GM23338 (cell line): ENCODE data around the gene VIPAS39. TPM values are rescaled to one million over a fixed set of nuclear protein-coding genes. Genes with fewer than 3 reads are reported as not detected.

Experiments
- ATAC-seq: fragments of 200-7000 bp; cut with Tn5 transposase; 3 replicates; pipeline ENCODE4 v1.9.1; 2020
- DNase-seq: peaks from one replicate; pipeline ENCODE4 v3.0.0-alpha.2; 2015; ENCODE audit warnings: low spot score
- H2AFZ ChIP-seq: fragments of 200-600 bp; sonication (generic); 2 replicates; pipeline ENCODE4 v1.8.0; 2016; ENCODE audit warnings: antibody characterized with exemption, mild to moderate bottlenecking, moderate library complexity
- H3F3A ChIP-seq: fragments of 200-600 bp; sonication (generic); replicated peaks from 2 replicates; pipeline ENCODE4 v1.8.0; 2017; ENCODE audit warnings: antibody characterized with exemption, mixed run types, low read depth
- H3K27ac ChIP-seq: fragments of 200-600 bp; sonication (generic); 2 replicates; pipeline ENCODE4 v1.6.1; 2016; ENCODE audit warnings: low read depth
- H3K27me3 ChIP-seq: fragments of 200-600 bp; sonication (generic); 2 replicates; pipeline ENCODE4 v1.8.0; 2016; ENCODE audit warnings: mild to moderate bottlenecking, mixed run types, moderate library complexity; ENCODE audit not compliant: insufficient read depth
- H3K36me3 ChIP-seq: fragments of 200-600 bp; sonication (generic); 2 replicates; pipeline ENCODE4 v1.8.0; 2016; ENCODE audit warnings: mild to moderate bottlenecking; ENCODE audit not compliant: insufficient read depth
- H3K4me1 ChIP-seq: fragments of 200-600 bp; sonication (generic); 2 replicates; pipeline ENCODE4 v1.8.0; 2016; ENCODE audit warnings: mild to moderate bottlenecking, moderate library complexity; ENCODE audit not compliant: insufficient read depth
- H3K4me2 ChIP-seq: fragments of 200-600 bp; sonication (generic); 2 replicates; pipeline ENCODE4 v1.7.1; 2017; ENCODE audit warnings: mixed run types
- H3K4me3 ChIP-seq: fragments of 200-600 bp; sonication (generic); 2 replicates; pipeline ENCODE4 v1.6.1; 2016; ENCODE audit warnings: mixed run types
- H3K79me2 ChIP-seq: fragments of 200-600 bp; sonication (generic); replicated peaks from 2 replicates; pipeline ENCODE4 v1.8.0; 2017; ENCODE audit warnings: mild to moderate bottlenecking; ENCODE audit not compliant: insufficient read depth
- H3K9me2 ChIP-seq: fragments of 200-600 bp; sonication (generic); 2 replicates; pipeline ENCODE4 v1.8.0; 2017; ENCODE audit not compliant: insufficient read depth
- H4K20me1 ChIP-seq: fragments of 200-600 bp; sonication (generic); replicated peaks from 2 replicates; pipeline ENCODE4 v1.8.0; 2017; ENCODE audit warnings: mild to moderate bottlenecking; ENCODE audit not compliant: insufficient read depth
- H3K27ac Mint-ChIP-seq: 2 replicates; pipeline ENCODE4 v1.8.0; 2020; ENCODE audit warnings: inconsistent platforms, mild to moderate bottlenecking, moderate library complexity, mixed read lengths
- H3K27me3 Mint-ChIP-seq: 3 replicates; pipeline ENCODE4 v1.8.0; 2022; ENCODE audit warnings: low read depth, mild to moderate bottlenecking, moderate library complexity, mixed read lengths, inconsistent platforms; ENCODE audit not compliant: insufficient read depth, poor library complexity
- H3K36me3 Mint-ChIP-seq: 3 replicates; pipeline ENCODE4 v1.8.0; 2021; ENCODE audit warnings: low read depth, mild to moderate bottlenecking, inconsistent platforms, moderate library complexity, mixed read lengths
- H3K4me1 Mint-ChIP-seq: 3 replicates; pipeline ENCODE4 v1.8.0; 2020; ENCODE audit warnings: mild to moderate bottlenecking, inconsistent platforms, mixed read lengths
- H3K4me3 Mint-ChIP-seq: 3 replicates; pipeline ENCODE4 v1.8.0; 2021; ENCODE audit warnings: moderate library complexity, mild to moderate bottlenecking, inconsistent platforms, mixed read lengths
- H3K9me3 Mint-ChIP-seq: 3 replicates; pipeline ENCODE4 v1.8.0; 2020; ENCODE audit warnings: moderate library complexity, mild to moderate bottlenecking, inconsistent platforms, mixed read lengths
- CREB1 ChIP-seq: fragments of 250-450 bp; sonication (Bioruptor Pico); IDR thresholded peaks from 2 replicates; pipeline ENCODE4 v1.5.0; 2020; ENCODE audit warnings: low read depth, mild to moderate bottlenecking, moderate library complexity
- CTCF ChIP-seq, 2 experiments: fragments of 200-600 bp in 1 of 2; sonication (generic) in 1 of 2; conservative IDR thresholded peaks; 2 replicates each; pipeline versions ENCODE4 v1.5.1 to v1.6.1; 2016 to 2017; ENCODE audit warnings: antibody characterized with exemption in 2 of 2, low read depth in 2 of 2, mild to moderate bottlenecking in 2 of 2, moderate library complexity in 1 of 2
- ETS1 ChIP-seq: IDR thresholded peaks from 2 replicates; pipeline ENCODE4 v1.6.1; 2016; ENCODE audit warnings: antibody characterized with exemption
- EZH2phosphoT487 ChIP-seq: fragments of 200-600 bp; sonication (generic); IDR thresholded peaks from one replicate; pipeline ENCODE4 v1.8.1; 2018; ENCODE audit warnings: antibody characterized with exemption; ENCODE audit not compliant: unreplicated experiment
- JUNB ChIP-seq: IDR thresholded peaks from one replicate; pipeline ENCODE4 v1.6.1; 2016; ENCODE audit warnings: antibody characterized with exemption; ENCODE audit not compliant: unreplicated experiment
- NANOG ChIP-seq: IDR thresholded peaks from 2 replicates; pipeline ENCODE4 v1.6.1; 2016; ENCODE audit warnings: antibody characterized with exemption, borderline replicate concordance
- STAT1 ChIP-seq: IDR thresholded peaks from one replicate; pipeline ENCODE4 v1.6.1; 2016; ENCODE audit warnings: antibody characterized with exemption; ENCODE audit not compliant: unreplicated experiment
- ZNF114 ChIP-seq: fragments of 250-450 bp; sonication (Bioruptor Pico); IDR thresholded peaks from 2 replicates; pipeline ENCODE4 v1.5.0; 2020; ENCODE audit warnings: mild to moderate bottlenecking, moderate library complexity
- ZNF331 ChIP-seq: fragments of 250-450 bp; sonication (Bioruptor Pico); IDR thresholded peaks from 2 replicates; pipeline ENCODE4 v1.5.0; 2020; ENCODE audit warnings: low read depth, mild to moderate bottlenecking, moderate library complexity
- ZNF462 ChIP-seq: fragments of 250-450 bp; sonication (Bioruptor Pico); IDR thresholded peaks from 2 replicates; pipeline ENCODE4 v1.5.0; 2020; ENCODE audit warnings: mild to moderate bottlenecking, moderate library complexity
- polyA plus RNA-seq: library from polyadenylated mRNA; unstranded; fragments of >200 nt; fragmentation: Nextera tagmentation; extraction: Ambion mirVana; gene quantifications from 2 replicates; pipeline ENCODE4 v1.2.1, GENCODE V29; 2016
- total RNA-seq: library from RNA; depleted of rRNA; stranded (reverse); fragments of >200 nt; shearing (Covaris generic); gene quantifications from 2 replicates; pipeline ENCODE4 v1.2.3, GENCODE V29; 2014

Gene VIPAS39
- total and polyA plus RNA-seq, 2 experiments from 2014 or later: 9.4 to 21.8 TPM

GRCh38 chr14:77403768-77404167 is 53.6 kb downstream of the VIPAS39 start:
- no peak overlapping the region for H3K4me3 ChIP-seq
- Mint-ChIP-seq H3K27ac (no peak overlapping the region), H3K4me3 (no peak overlapping the region), H3K36me3 (no peaks in the 10 kb centered on the region), H3K27me3 (no peaks in the 10 kb centered on the region), H3K9me3 (no peaks in the 10 kb centered on the region), H3K4me1 (no peaks in the 10 kb centered on the region)
- no peak overlapping the region for H3K27ac ChIP-seq
- TF ChIP-seq JUNB: no peak
- no peak for TF ChIP-seq CREB1 (CRISPR knock-in tag)
- H4K20me1 ChIP-seq: no peaks in the 10 kb centered on the region
- no peak for ATAC-seq
- H3K4me1 ChIP-seq: no peaks in the 10 kb centered on the region
- no peaks in the 10 kb centered on the region for H3K79me2 ChIP-seq
- H2AFZ ChIP-seq: no peak overlapping the region
- no peaks in the 10 kb centered on the region for H3K9me2 ChIP-seq
- H3F3A ChIP-seq: no peaks in the 10 kb centered on the region
- no peaks in the 10 kb centered on the region for H3K27me3 ChIP-seq
- no peak overlapping the region for H3K4me2 ChIP-seq
- H3K36me3 ChIP-seq: no peaks in the 10 kb centered on the region
- DNase-seq: no peak

- H3F3A ChIP-seq: no peaks in the 10 kb centered on the region
- no peaks in the 10 kb centered on the region for H3K4me1 ChIP-seq
- DNase-seq (no peak), ATAC-seq (no peak)
- no peaks in the 10 kb centered on the region for H3K79me2 ChIP-seq
- no peak overlapping the region for H3K4me3 Mint-ChIP-seq
- no peaks in the 10 kb centered on the region for H4K20me1 ChIP-seq
- H3K4me1 Mint-ChIP-seq: no peaks in the 10 kb centered on the region
- no peaks in the 10 kb centered on the region for H3K36me3 ChIP-seq
- H2AFZ ChIP-seq: no peak overlapping the region
- no peak overlapping the region for H3K27ac Mint-ChIP-seq
- no peak overlapping the region; the same call in 1 of the 2 replicates for H3K27ac ChIP-seq
- no peaks in the 10 kb centered on the region for H3K27me3 Mint-ChIP-seq
- peaks cover 5% of the 10 kb centered on the region; the same call in 1 of the 3 replicates for H3K36me3 Mint-ChIP-seq
- H3K9me3 Mint-ChIP-seq: peaks cover 6% of the 10 kb centered on the region
- no peak overlapping the region for H3K4me3 ChIP-seq
- H3K27me3 ChIP-seq: no peaks in the 10 kb centered on the region
- no peaks in the 10 kb centered on the region for H3K9me2 ChIP-seq
- H3K4me2 ChIP-seq: no peak overlapping the region
- no peak for TF ChIP-seq NANOG
- TF ChIP-seq CTCF (conservative IDR thresholded peaks at IDR 0.05; ENCODE audit: low read depth in 2 of 2): no peak
- no peak for TF ChIP-seq CREB1 (CRISPR knock-in tag)
- no peak for TF ChIP-seq ZNF462 (CRISPR knock-in tag)
- TF ChIP-seq STAT1: no peak
- no peak for TF ChIP-seq ZNF114 (CRISPR knock-in tag)
- TF ChIP-seq ZNF331 (CRISPR knock-in tag): no peak
- TF ChIP-seq EZH2phosphoT487: no peak
- no peak for TF ChIP-seq ETS1
Measured at GRCh38 chr14:77400216-77400615, 57.2 kb downstream of the VIPAS39 start.
